H1 (cell line): ENCODE measurements around the gene GDPD5. TPM values are rescaled to one million over a fixed set of nuclear protein-coding genes. Genes with fewer than 3 reads are reported as not detected.

Source experiments
- CTCF ChIA-PET: fragments of 300-600 bp; sonication (Branson Sonifier 250); formaldehyde crosslinking; loops from one replicate; lab custom pipeline; 2021; ENCODE audit not compliant: partially characterized antibody; lab: Charles Lee
- POLR2A ChIA-PET: fragments of 300-600 bp; sonication (Branson Sonifier 250); formaldehyde crosslinking; loops from one replicate; lab custom pipeline; 2021; ENCODE audit warnings: inconsistent platforms; ENCODE audit not compliant: partially characterized antibody; lab: Charles Lee
- DNase-seq, 2 experiments: peaks; one replicate each; pipeline versions ENCODE4 v3.0.0 to v3.0.0-alpha.2; 2010 to 2022; ENCODE audit warnings: low spot score in 2 of 2, low read depth in 1 of 2, mixed read lengths in 1 of 2
- FAIRE-seq: peaks from 2 replicates; lab custom pipeline; 2011; peaks lifted over from hg19 to GRCh38; lab: Jason Lieb, UNC
- H2AFZ ChIP-seq: 2 replicates; pipeline ENCODE4 v1.8.1; 2012; ENCODE audit warnings: low read length, inconsistent platforms
- H2AK5ac ChIP-seq: 2 replicates; pipeline ENCODE4 v1.6.1; 2013; ENCODE audit warnings: low read depth, low read length
- H2BK120ac ChIP-seq: replicated peaks from 2 replicates; pipeline ENCODE3; 2013; ENCODE audit warnings: low read depth, low read length, inconsistent platforms
- H2BK12ac ChIP-seq: 2 replicates; pipeline ENCODE4 v1.6.1; 2013; ENCODE audit warnings: low read depth, low read length
- H2BK15ac ChIP-seq: 2 replicates; pipeline ENCODE4 v1.6.1; 2013; ENCODE audit warnings: low read length
- H2BK20ac ChIP-seq: 2 replicates; pipeline ENCODE4 v1.6.1; 2013; ENCODE audit warnings: low read length
- H2BK5ac ChIP-seq: 2 replicates; pipeline ENCODE4 v1.6.1; 2013; ENCODE audit warnings: low read depth, low read length
- H3K14ac ChIP-seq: 2 replicates; pipeline ENCODE4 v1.6.1; 2013; ENCODE audit warnings: inconsistent platforms; ENCODE audit not compliant: insufficient read length
- H3K18ac ChIP-seq: 2 replicates; pipeline ENCODE4 v1.6.1; 2013; ENCODE audit warnings: low read length; ENCODE audit errors: extremely low read depth
- H3K23ac ChIP-seq: 2 replicates; pipeline ENCODE4 v1.6.1; 2013; ENCODE audit warnings: inconsistent platforms; ENCODE audit not compliant: insufficient read length
- H3K23me2 ChIP-seq: 2 replicates; pipeline ENCODE4 v1.6.1; 2013; ENCODE audit warnings: low read depth, low read length
- H3K27ac ChIP-seq: 2 replicates; pipeline ENCODE4 v1.6.1; 2011; ENCODE audit warnings: low read depth, low read length, inconsistent platforms
- H3K27me3 ChIP-seq, 4 experiments: replicated peaks in 1 of 4; 1 replicate in 1 of 4; 2 replicates in 3 of 4; pipeline versions ENCODE4 v1.6.1 to v1.8.1; 2011 to 2013; ENCODE audit warnings: low read length in 3 of 4, mild to moderate bottlenecking in 3 of 4, inconsistent platforms in 2 of 4, mixed read lengths in 2 of 4, moderate library complexity in 1 of 4; ENCODE audit not compliant: control insufficient read depth in 3 of 4, insufficient read depth in 3 of 4; ENCODE audit errors: extremely low read depth in 1 of 4
- H3K36me3 ChIP-seq, 4 experiments: 2 replicates each; pipeline versions ENCODE4 v1.6.1 to v1.8.1; 2011 to 2013; ENCODE audit warnings: mild to moderate bottlenecking in 4 of 4, low read length in 3 of 4, moderate library complexity in 2 of 4, control low read depth in 1 of 4, inconsistent platforms in 1 of 4; ENCODE audit not compliant: insufficient read depth in 4 of 4, control insufficient read depth in 2 of 4
- H3K4ac ChIP-seq: replicated peaks from 2 replicates; pipeline ENCODE3; 2013; ENCODE audit warnings: low read length, low read depth, mixed read lengths, inconsistent platforms; ENCODE audit not compliant: insufficient read length
- H3K4me1 ChIP-seq, 4 experiments: replicated peaks in 1 of 4; 1 replicate in 1 of 4; 2 replicates in 3 of 4; pipeline versions ENCODE4 v1.6.1 to v1.8.1; 2011 to 2013; ENCODE audit warnings: low read length in 3 of 4, inconsistent platforms in 2 of 4, mixed read lengths in 1 of 4; ENCODE audit not compliant: insufficient read depth in 4 of 4, control insufficient read depth in 3 of 4
- H3K4me2 ChIP-seq, 2 experiments: 2 replicates each; pipeline versions ENCODE4 v1.6.1 to v1.8.1; 2011 to 2013; ENCODE audit warnings: low read depth in 2 of 2, low read length in 2 of 2, control low read depth in 1 of 2, inconsistent platforms in 1 of 2, mild to moderate bottlenecking in 1 of 2; ENCODE audit not compliant: insufficient read depth in 1 of 2
- H3K4me3 ChIP-seq, 4 experiments: fragments of 200-600, 300-600 bp in 1 of 4; sonication (generic), shearing (Covaris generic), sonication (Bioruptor Twin) in 1 of 4; 2 replicates each; pipeline versions ENCODE4 v1.5.1 to v1.8.1; 2011 to 2016; ENCODE audit warnings: low read length in 4 of 4, low read depth in 3 of 4, control low read depth in 2 of 4, inconsistent platforms in 2 of 4, mild to moderate bottlenecking in 2 of 4, mixed read lengths in 1 of 4, moderate library complexity in 1 of 4; ENCODE audit not compliant: insufficient read depth in 2 of 4; ENCODE audit errors: extremely low read depth in 1 of 4
- H3K56ac ChIP-seq: replicated peaks from 2 replicates; pipeline ENCODE3; 2013; ENCODE audit warnings: low read depth, mild to moderate bottlenecking, mixed read lengths, low read length, inconsistent platforms; ENCODE audit not compliant: insufficient read length
- H3K79me1 ChIP-seq: 2 replicates; pipeline ENCODE4 v1.6.1; 2013; ENCODE audit warnings: low read depth, low read length, control low read depth
- H3K79me2 ChIP-seq, 2 experiments: 2 replicates each; pipeline versions ENCODE4 v1.6.1 to v1.8.1; 2012 to 2013; ENCODE audit warnings: low read length in 2 of 2, mild to moderate bottlenecking in 2 of 2, inconsistent platforms in 1 of 2; ENCODE audit not compliant: insufficient read depth in 2 of 2, control insufficient read depth in 1 of 2
- H3K9ac ChIP-seq, 4 experiments: replicated peaks in 1 of 4; 1 replicate in 1 of 4; 2 replicates in 3 of 4; pipeline versions ENCODE4 v1.6.1 to v1.8.1; 2011 to 2013; ENCODE audit warnings: low read depth in 3 of 4, low read length in 3 of 4, control low read depth in 2 of 4, mild to moderate bottlenecking in 2 of 4, moderate library complexity in 2 of 4, inconsistent platforms in 1 of 4; ENCODE audit errors: extremely low read depth in 1 of 4
- H3K9me3 ChIP-seq, 2 experiments: 2 replicates each; pipeline versions ENCODE4 v1.6.1 to v1.8.1; 2012 to 2013; ENCODE audit warnings: mild to moderate bottlenecking in 2 of 2, moderate library complexity in 2 of 2, control low read depth in 1 of 2, inconsistent platforms in 1 of 2, low read depth in 1 of 2, low read length in 1 of 2, mixed read lengths in 1 of 2; ENCODE audit not compliant: insufficient read depth in 2 of 2
- H4K20me1 ChIP-seq, 2 experiments: replicated peaks in 1 of 2; 2 replicates each; pipeline versions ENCODE3 to v1.8.1; 2011 to 2013; ENCODE audit warnings: inconsistent platforms in 2 of 2, low read length in 2 of 2, mild to moderate bottlenecking in 1 of 2; ENCODE audit not compliant: insufficient read depth in 2 of 2, control insufficient read depth in 1 of 2
- H4K5ac ChIP-seq: 2 replicates; pipeline ENCODE4 v1.6.1; 2013; ENCODE audit warnings: low read length, low read depth, mixed read lengths, inconsistent platforms; ENCODE audit not compliant: insufficient read length
- H4K8ac ChIP-seq: 2 replicates; pipeline ENCODE4 v1.8.0; 2013; ENCODE audit warnings: mild to moderate bottlenecking, moderate library complexity, low read length, inconsistent platforms; ENCODE audit not compliant: insufficient read depth; ENCODE audit errors: extremely low read depth
- H4K91ac ChIP-seq: replicated peaks from 2 replicates; pipeline ENCODE3; 2013; ENCODE audit warnings: low read length, mixed read lengths, inconsistent platforms; ENCODE audit not compliant: insufficient read length
- ASH2L ChIP-seq: fragments of 200-600, 300-600 bp; sonication (generic); IDR thresholded peaks from one replicate; pipeline ENCODE4 v1.7.1; 2017; ENCODE audit warnings: low read length
- EGR1 ChIP-seq: IDR thresholded peaks from 2 replicates; pipeline ENCODE4 v1.6.1; 2011; ENCODE audit warnings: low read depth, low read length, borderline replicate concordance
- FOSL1 ChIP-seq: IDR thresholded peaks from 2 replicates; pipeline ENCODE4 v1.6.1; 2011; ENCODE audit warnings: mild to moderate bottlenecking, low read depth, low read length, moderate library complexity; ENCODE audit not compliant: insufficient read depth
- JUN ChIP-seq: IDR thresholded peaks from 2 replicates; pipeline ENCODE4 v1.6.1; 2011; ENCODE audit warnings: low read depth, mild to moderate bottlenecking, improper control_type of control experiment, low read length
- KDM5A ChIP-seq: fragments of 200-600 bp; IDR thresholded peaks from 2 replicates; pipeline ENCODE4 v1.7.1; 2012; ENCODE audit warnings: mild to moderate bottlenecking, low read length, inconsistent platforms, mixed read lengths
- SUZ12 ChIP-seq: fragments of 200-600 bp; sonication (generic); IDR thresholded peaks from 2 replicates; pipeline ENCODE4 v1.6.1; 2012; ENCODE audit warnings: mild to moderate bottlenecking, inconsistent platforms, low read length, moderate library complexity, mixed read lengths
- WGBS, 2 experiments: shearing (Covaris generic) in 1 of 2; methylation state at CpG; one replicate each; pipeline versions ENCODE4 v1.1.6 to v1.1.7; 2013 to 2015; ENCODE audit warnings: low lambda C conversion rate in 2 of 2, mixed read lengths in 2 of 2, inconsistent platforms in 1 of 2, low coverage in 1 of 2, missing lambda C conversion rate in 1 of 2; ENCODE audit not compliant: insufficient replicate concordance in 2 of 2, insufficient coverage in 1 of 2, insufficient read length in 1 of 2; ENCODE audit errors: extremely low coverage in 1 of 2, missing lambda C conversion rate in 1 of 2; 5-methylcytosine and 5-hydroxymethylcytosine counted together
- polyA plus RNA-seq, 7 experiments: library from polyadenylated mRNA; depleted of rRNA in 3 of 7; stranded (reverse) in 5 of 7; unstranded in 2 of 7; fragments of >200 nt in 5 of 7; fragments of 200-250 nt in 2 of 7; gene quantifications; 1 replicate in 5 of 7; 2 replicates in 1 of 7; 4 replicates in 1 of 7; pipeline versions ENCODE4 v1.2.1 to v1.2.3, GENCODE V29; 2011 to 2013; ENCODE audit warnings: missing spikeins in 2 of 7, mixed read lengths in 2 of 7
- total RNA-seq: library from RNA; stranded (reverse); fragmentation: NEBNext Ultra II Directional; extraction: Animal tissue kit (Norgen Biotek cat#: 25700); gene quantifications from 2 replicates; pipeline ENCODE4 v1.2.1, GENCODE V29; 2021

The GDPD5 gene
- total and polyA plus RNA-seq, 2 of the 8 experiments (the other 6 are each of a cell fraction or from before 2014, with no cell fraction given), result 7.8 to 8.6 TPM

DNA sequence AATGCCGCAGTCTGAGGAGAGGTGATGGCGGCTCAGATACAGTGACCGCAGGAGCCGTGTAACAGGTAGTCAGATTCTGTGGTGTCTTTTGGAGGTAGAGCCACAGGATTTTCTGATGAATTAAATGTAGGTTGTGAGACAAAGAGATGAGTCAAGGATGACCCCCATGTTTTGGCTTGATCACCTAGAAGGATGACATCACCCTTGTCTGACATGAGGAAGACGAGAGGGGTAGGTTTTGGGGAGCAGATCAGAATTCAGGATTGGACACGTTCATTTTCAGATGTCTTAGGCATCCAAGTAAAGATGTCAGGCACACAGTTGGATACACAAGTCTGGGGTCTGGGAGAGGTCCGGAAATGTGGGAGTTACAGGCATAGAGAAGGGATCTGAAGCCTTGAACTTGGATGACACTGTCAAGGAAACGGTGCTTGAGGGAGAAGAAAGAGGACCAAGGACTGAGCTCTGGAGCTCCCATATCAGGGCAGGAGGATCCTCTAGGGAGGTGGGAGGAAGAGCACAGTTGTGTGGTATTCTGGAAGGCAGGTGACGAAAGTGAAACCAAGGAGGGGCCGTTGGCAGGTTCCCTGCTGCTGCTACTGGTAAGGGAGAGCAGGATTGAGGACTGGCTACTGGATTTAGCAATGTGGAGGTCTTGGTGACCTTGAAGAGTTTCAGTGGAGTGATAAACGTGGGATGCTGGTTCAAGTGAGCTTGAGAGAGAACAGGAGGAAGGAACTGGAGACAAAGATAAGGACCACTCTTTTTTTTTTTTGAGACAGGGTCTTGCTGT lies 12.6 kb upstream of the GDPD5 start:
- no peaks in the 10 kb centered on the region for H4K20me1 ChIP-seq
- H2BK12ac ChIP-seq, result no peak overlapping the region
- no peak overlapping the region for H3K23ac ChIP-seq
- H2BK5ac ChIP-seq, result no peak overlapping the region
- H3K18ac ChIP-seq, result no peak overlapping the region
- no peak overlapping the region for H3K4me2 ChIP-seq
- no peaks in the 10 kb centered on the region for H3K9me3 ChIP-seq
- no peak overlapping the region for H3K4me3 ChIP-seq
- H3K23me2 ChIP-seq, result no peaks in the 10 kb centered on the region
- H2AFZ ChIP-seq, result no peak overlapping the region
- no peak overlapping the region for H3K27ac ChIP-seq
- H3K14ac ChIP-seq, result no peak overlapping the region
- H3K79me2 ChIP-seq, result no peaks in the 10 kb centered on the region
- TF ChIP-seq SUZ12 (no peak), EGR1 (no peak), FOSL1 (no peak), ASH2L (no peak), KDM5A (no peak), JUN (no peak)
- H3K27me3 ChIP-seq, result no peaks in the 10 kb centered on the region; a peak in 1 of 7 replicates
- ChIA-PET POLR2A (interaction anchor here (1.0 to 2.4 kb wide), 4 partner anchors 25 to 129 kb away, joined by 3 to 8 read pairs (median 6); partner anchors contain the start of gene SERPINH1), CTCF (interaction anchor here (1.0 to 27.2 kb wide), 6 partner anchors 9 to 97 kb away, joined by 3 to 603 read pairs (median 3); no protein-coding TSS in a partner anchor)
- DNase-seq (no peak), FAIRE-seq (no peak)
- no peak overlapping the region for H2BK120ac ChIP-seq
- H2BK15ac ChIP-seq, result no peak overlapping the region
- no peaks in the 10 kb centered on the region for H3K36me3 ChIP-seq
- H2BK20ac ChIP-seq, result no peak overlapping the region
- H4K91ac ChIP-seq, result no peak overlapping the region
- peaks cover 0 to 3% (median 0%) of the 10 kb centered on the region in 4 experiments; a peak in 1 of 7 replicates for H3K4me1 ChIP-seq
- H3K4ac ChIP-seq, result no peak overlapping the region
- H3K79me1 ChIP-seq, result no peaks in the 10 kb centered on the region
- H4K5ac ChIP-seq, result no peak overlapping the region
- WGBS, 2 experiments, result 82% methylated on average over 11 of the region's 11 CpGs; no CpG with 5 or more reads in 1 of the 2 experiments
- no peak overlapping the region for H2AK5ac ChIP-seq
- no peak overlapping the region for H3K9ac ChIP-seq
- no peak overlapping the region for H4K8ac ChIP-seq
- no peak overlapping the region for H3K56ac ChIP-seq
